Keratinocyte (primary cell): ENCODE measurements around the gene HDAC3.

Experiments used
- EZH2 ChIP-seq: IDR thresholded peaks from one replicate; pipeline ENCODE4 v1.6.1; 2012; ENCODE audit warnings: inconsistent platforms, mild to moderate bottlenecking, low read length, moderate library complexity
- TF ChIP-seq, protein P1 (sequence below), 3 experiments: IDR thresholded peaks in 1 of 3; conservative IDR thresholded peaks in 1 of 3; optimal IDR thresholded peaks in 1 of 3; 2 replicates in 2 of 3; 3 replicates in 1 of 3; pipeline versions ENCODE3 to v1.5.1; 2011; ENCODE audit warnings: low read length in 3 of 3, mild to moderate bottlenecking in 3 of 3, moderate library complexity in 2 of 3, control low read depth in 1 of 3, inconsistent platforms in 1 of 3; ENCODE audit not compliant: insufficient read depth in 2 of 3; ENCODE audit errors: extremely low read depth in 1 of 3

GRCh38 chr5:141635646-141636045 is 1.0 kb downstream of the HDAC3 start:
- TF ChIP-seq, protein P1, sequence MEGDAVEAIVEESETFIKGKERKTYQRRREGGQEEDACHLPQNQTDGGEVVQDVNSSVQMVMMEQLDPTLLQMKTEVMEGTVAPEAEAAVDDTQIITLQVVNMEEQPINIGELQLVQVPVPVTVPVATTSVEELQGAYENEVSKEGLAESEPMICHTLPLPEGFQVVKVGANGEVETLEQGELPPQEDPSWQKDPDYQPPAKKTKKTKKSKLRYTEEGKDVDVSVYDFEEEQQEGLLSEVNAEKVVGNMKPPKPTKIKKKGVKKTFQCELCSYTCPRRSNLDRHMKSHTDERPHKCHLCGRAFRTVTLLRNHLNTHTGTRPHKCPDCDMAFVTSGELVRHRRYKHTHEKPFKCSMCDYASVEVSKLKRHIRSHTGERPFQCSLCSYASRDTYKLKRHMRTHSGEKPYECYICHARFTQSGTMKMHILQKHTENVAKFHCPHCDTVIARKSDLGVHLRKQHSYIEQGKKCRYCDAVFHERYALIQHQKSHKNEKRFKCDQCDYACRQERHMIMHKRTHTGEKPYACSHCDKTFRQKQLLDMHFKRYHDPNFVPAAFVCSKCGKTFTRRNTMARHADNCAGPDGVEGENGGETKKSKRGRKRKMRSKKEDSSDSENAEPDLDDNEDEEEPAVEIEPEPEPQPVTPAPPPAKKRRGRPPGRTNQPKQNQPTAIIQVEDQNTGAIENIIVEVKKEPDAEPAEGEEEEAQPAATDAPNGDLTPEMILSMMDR (optimal IDR thresholded peaks at IDR 0.05 in 1 of 3, IDR thresholded peaks at IDR 0.05 in 1 of 3, conservative IDR thresholded peaks at IDR 0.05 in 1 of 3; ENCODE audit: extremely low read depth in 1 of 3, insufficient read depth in 2 of 3, low read length in 3 of 3), result no peak
- TF ChIP-seq EZH2, result no peak
